H9 (cell line): ENCODE data around the gene KMT5B. TPM values are rescaled to one million over a fixed set of nuclear protein-coding genes. Genes with fewer than 3 reads are reported as not detected.

Experiments used
- DNase-seq: peaks from one replicate; pipeline ENCODE4 v3.0.0-alpha.2; 2017
- H2AFZ ChIP-seq: one replicate; pipeline ENCODE4 v1.6.1; 2013; ENCODE audit warnings: mild to moderate bottlenecking, low read length, control low read depth, moderate library complexity
- H2AK5ac ChIP-seq: 2 replicates; pipeline ENCODE4 v1.6.1; 2013; ENCODE audit warnings: low read length, control low read depth, mixed read lengths; ENCODE audit not compliant: insufficient read length
- H2BK120ac ChIP-seq: one replicate; pipeline ENCODE4 v1.6.1; 2013; ENCODE audit warnings: low read depth, mild to moderate bottlenecking, low read length, control low read depth, inconsistent platforms; ENCODE audit not compliant: poor library complexity, severe bottlenecking
- H2BK12ac ChIP-seq: 2 replicates; pipeline ENCODE4 v1.6.1; 2013; ENCODE audit warnings: low read length, control low read depth, mixed read lengths, low read depth; ENCODE audit not compliant: insufficient read length
- H2BK15ac ChIP-seq: 2 replicates; pipeline ENCODE4 v1.6.1; 2013; ENCODE audit warnings: low read depth, low read length, control low read depth
- H2BK20ac ChIP-seq: one replicate; pipeline ENCODE4 v1.6.1; 2013; ENCODE audit warnings: low read depth, mild to moderate bottlenecking, low read length, control low read depth, inconsistent platforms; ENCODE audit not compliant: poor library complexity, severe bottlenecking
- H2BK5ac ChIP-seq: 2 replicates; pipeline ENCODE4 v1.6.1; 2013; ENCODE audit warnings: low read length, control low read depth, mixed read lengths; ENCODE audit not compliant: insufficient read length
- H3K14ac ChIP-seq: 2 replicates; pipeline ENCODE4 v1.6.1; 2013; ENCODE audit warnings: low read length, control low read depth; ENCODE audit not compliant: insufficient read depth
- H3K18ac ChIP-seq: 2 replicates; pipeline ENCODE4 v1.6.1; 2013; ENCODE audit warnings: low read depth, mild to moderate bottlenecking, mixed read lengths, low read length, control low read depth; ENCODE audit not compliant: insufficient read length
- H3K23ac ChIP-seq: 2 replicates; pipeline ENCODE4 v1.6.1; 2013; ENCODE audit warnings: low read length, control low read depth, mixed read lengths, low read depth; ENCODE audit not compliant: insufficient read length
- H3K23me2 ChIP-seq: 2 replicates; pipeline ENCODE4 v1.6.1; 2013; ENCODE audit warnings: low read depth, mild to moderate bottlenecking, mixed read lengths, low read length, control low read depth; ENCODE audit not compliant: insufficient read length, poor library complexity, severe bottlenecking
- H3K27ac ChIP-seq: 2 replicates; pipeline ENCODE4 v1.5.1; 2013; ENCODE audit warnings: low read length, control low read depth, mixed read lengths, low read depth; ENCODE audit not compliant: insufficient read length
- H3K27me3 ChIP-seq: 2 replicates; pipeline ENCODE4 v1.6.1; 2013; ENCODE audit warnings: low read length, control low read depth, inconsistent platforms; ENCODE audit not compliant: insufficient read depth
- H3K4ac ChIP-seq: 2 replicates; pipeline ENCODE4 v1.6.1; 2013; ENCODE audit warnings: low read depth, mild to moderate bottlenecking, control low read depth, inconsistent platforms, low read length, moderate library complexity
- H3K4me1 ChIP-seq: 2 replicates; pipeline ENCODE4 v1.6.1; 2013; ENCODE audit warnings: low read length, control low read depth, inconsistent platforms; ENCODE audit not compliant: insufficient read depth
- H3K4me2 ChIP-seq: 2 replicates; pipeline ENCODE4 v1.6.1; 2013; ENCODE audit warnings: low read length, control low read depth, mixed read lengths; ENCODE audit not compliant: insufficient read length, insufficient read depth
- H3K56ac ChIP-seq: 2 replicates; pipeline ENCODE4 v1.6.1; 2013; ENCODE audit warnings: low read depth, mild to moderate bottlenecking, mixed read lengths, low read length, control low read depth; ENCODE audit not compliant: insufficient read length
- H3K79me1 ChIP-seq: 2 replicates; pipeline ENCODE4 v1.6.1; 2013; ENCODE audit warnings: low read depth, mild to moderate bottlenecking, moderate library complexity, low read length, control low read depth, inconsistent platforms; ENCODE audit not compliant: insufficient read depth, poor library complexity, severe bottlenecking
- H3K79me2 ChIP-seq: 2 replicates; pipeline ENCODE4 v1.6.1; 2013; ENCODE audit warnings: low read length, control low read depth, inconsistent platforms; ENCODE audit not compliant: insufficient read depth
- H3K9ac ChIP-seq: 2 replicates; pipeline ENCODE4 v1.6.1; 2013; ENCODE audit warnings: low read length, control low read depth, mixed read lengths; ENCODE audit not compliant: insufficient read length; ENCODE audit errors: extremely low read depth
- H3K9me3 ChIP-seq: one replicate; pipeline ENCODE4 v1.6.1; 2013; ENCODE audit warnings: low read depth, low read length, inconsistent platforms; ENCODE audit not compliant: control insufficient read depth
- H3T11ph ChIP-seq: one replicate; pipeline ENCODE4 v1.6.1; 2013; ENCODE audit warnings: mild to moderate bottlenecking, low read length, control low read depth, inconsistent platforms
- H4K20me1 ChIP-seq: one replicate; pipeline ENCODE4 v1.6.1; 2013; ENCODE audit not compliant: control insufficient read depth, insufficient read length, insufficient read depth
- H4K5ac ChIP-seq: 2 replicates; pipeline ENCODE4 v1.6.1; 2013; ENCODE audit warnings: low read depth, mild to moderate bottlenecking, mixed read lengths, low read length, control low read depth; ENCODE audit not compliant: insufficient read length
- H4K8ac ChIP-seq: replicated peaks from 2 replicates; pipeline ENCODE4 v1.6.1; 2013; ENCODE audit warnings: low read length, control low read depth, mixed read lengths, low read depth; ENCODE audit not compliant: insufficient read length
- H4K91ac ChIP-seq: 2 replicates; pipeline ENCODE4 v1.6.1; 2013; ENCODE audit warnings: low read depth, mild to moderate bottlenecking, moderate library complexity, mixed read lengths, low read length, control low read depth; ENCODE audit not compliant: insufficient read length
- H3K27ac Mint-ChIP-seq, 3 experiments: 2 replicates in 2 of 3; 3 replicates in 1 of 3; pipeline ENCODE4 v1.8.0; 2020 to 2021; ENCODE audit warnings: mixed read lengths in 3 of 3, mild to moderate bottlenecking in 1 of 3, moderate library complexity in 1 of 3
- H3K27me3 Mint-ChIP-seq: 2 replicates; pipeline ENCODE4 v1.8.0; 2021; ENCODE audit warnings: low read depth, mild to moderate bottlenecking, moderate library complexity, mixed read lengths
- H3K36me3 Mint-ChIP-seq, 3 experiments: 2 replicates in 2 of 3; 3 replicates in 1 of 3; pipeline ENCODE4 v1.8.0; 2020 to 2021; ENCODE audit warnings: low read depth in 3 of 3, mixed read lengths in 3 of 3; ENCODE audit not compliant: insufficient read depth in 1 of 3
- H3K4me1 Mint-ChIP-seq, 2 experiments: 2 replicates each; pipeline ENCODE4 v1.8.0; 2020; ENCODE audit warnings: mixed read lengths in 2 of 2
- H3K4me3 Mint-ChIP-seq, 2 experiments: 2 replicates in 1 of 2; 3 replicates in 1 of 2; pipeline ENCODE4 v1.8.0; 2020 to 2021; ENCODE audit warnings: mild to moderate bottlenecking in 2 of 2, mixed read lengths in 2 of 2, moderate library complexity in 1 of 2
- H3K9me3 Mint-ChIP-seq, 2 experiments: 2 replicates in 1 of 2; 3 replicates in 1 of 2; pipeline ENCODE4 v1.8.0; 2020; ENCODE audit warnings: mild to moderate bottlenecking in 2 of 2, mixed read lengths in 2 of 2, moderate library complexity in 1 of 2
- CTCF ChIP-seq: fragments of 200-600 bp; sonication (generic); conservative IDR thresholded peaks from 3 replicates; pipeline ENCODE4 v1.8.0; 2021; ENCODE audit warnings: antibody characterized with exemption, mild to moderate bottlenecking
- WGBS: extraction: QIAGEN DNeasy Blood & Tissue Kit; methylation state at CpG from one replicate; pipeline ENCODE4 v1.1.7; 2013; ENCODE audit warnings: missing lambda C conversion rate, low lambda C conversion rate, mixed read lengths; ENCODE audit not compliant: insufficient read length; ENCODE audit errors: extremely low coverage; 5-methylcytosine and 5-hydroxymethylcytosine counted together
- total RNA-seq: library from RNA; stranded (reverse); gene quantifications from 2 replicates; pipeline ENCODE4 v1.2.1, GENCODE V29; 2021

Gene KMT5B
- total RNA-seq, 1 experiment from 2014 or later, result 61.6 TPM

GRCh38 chr11:68160100-68160695, 52.9 kb downstream of the KMT5B start:
- no peak overlapping the region for H3K4me3 Mint-ChIP-seq
- Histone ChIP-seq H3K23ac (no peak overlapping the region), H3K18ac (no peak overlapping the region), H4K8ac (no peak overlapping the region), H3K4ac (no peak overlapping the region), H3K27me3 (no peaks in the 10 kb centered on the region), H3K79me2 (no peaks in the 10 kb centered on the region), H4K91ac (no peak overlapping the region), H2BK15ac (no peak overlapping the region), H2AK5ac (no peak overlapping the region), H4K20me1 (no peaks in the 10 kb centered on the region), H2AFZ (no peak overlapping the region), H3K4me1 (no peaks in the 10 kb centered on the region), H3K9ac (no peak overlapping the region), H3K23me2 (no peaks in the 10 kb centered on the region), H4K5ac (no peak overlapping the region), H3K56ac (no peak overlapping the region), H3K27ac (no peak overlapping the region), H3K4me2 (no peak overlapping the region), H2BK120ac (no peak overlapping the region), H3K14ac (no peak overlapping the region), H2BK20ac (no peak overlapping the region), H3K9me3 (no peaks in the 10 kb centered on the region), H3K79me1 (no peaks in the 10 kb centered on the region), H3T11ph (no peak overlapping the region), H2BK5ac (no peak overlapping the region), H2BK12ac (no peak overlapping the region)
- DNase-seq, result no peak
- H3K27ac Mint-ChIP-seq, result no peak overlapping the region
- H3K9me3 Mint-ChIP-seq, result no peaks in the 10 kb centered on the region
- WGBS, result no CpG with 5 or more reads among the region's 7 CpGs
- no peaks in the 10 kb centered on the region for H3K27me3 Mint-ChIP-seq
- peaks cover 9 to 10% of the 10 kb centered on the region in 2 experiments; a peak in 3 of 4 replicates for H3K4me1 Mint-ChIP-seq
- TF ChIP-seq CTCF, result no peak
- H3K36me3 Mint-ChIP-seq, result peaks cover 5 to 21% (median 10%) of the 10 kb centered on the region in 3 experiments; a peak in 6 of 7 replicates
